Mucosa of descending colon (tissue), 3 donors: ENCODE results near the gene TRMT10A. TPM values are rescaled to one million over a fixed set of nuclear protein-coding genes. Genes with fewer than 3 reads are reported as not detected.

Experiments used
- ATAC-seq: fragments of 200-7000 bp; cut with Tn5 transposase; one replicate; pipeline ENCODE4 v1.9.1; 2020; ENCODE audit warnings: mild to moderate bottlenecking, moderate library complexity
- DNase-seq, 3 donors: peaks; one replicate each; pipeline ENCODE4 v3.0.0-alpha.2; 2020
- H3K36me3 ChIP-seq: fragments of 200-600 bp; one replicate; pipeline ENCODE4 v1.8.0; 2021; ENCODE audit warnings: low read depth, mild to moderate bottlenecking
- H3K4me1 ChIP-seq: fragments of 200-600 bp; one replicate; pipeline ENCODE4 v1.8.0; 2021; ENCODE audit warnings: low read depth, mild to moderate bottlenecking
- H3K4me3 ChIP-seq: fragments of 200-600 bp; one replicate; pipeline ENCODE4 v1.8.0; 2021; ENCODE audit warnings: mild to moderate bottlenecking
- H3K9me3 ChIP-seq: fragments of 200-600 bp; one replicate; pipeline ENCODE4 v1.8.0; 2021; ENCODE audit warnings: mild to moderate bottlenecking
- CTCF ChIP-seq: fragments of 200-600 bp; IDR thresholded peaks from one replicate; pipeline ENCODE4 v1.8.0; 2022; ENCODE audit warnings: antibody characterized with exemption, mild to moderate bottlenecking
- intact Hi-C, 2 donors: fragments of 100-400 bp; cut with DNase I in 1 of 2; cut with micrococcal nuclease in 1 of 2; formaldehyde crosslinking; loops; one replicate each; pipeline versions ENCODE4 v1.11.0 to v1.11.1; 2022; cut with DNase I, micrococcal nuclease
- total RNA-seq, 3 donors: library from RNA; stranded (reverse); fragmentation: NEBNext Ultra II Directional in 2 of 3; extraction: Animal tissue kit (Norgen Biotek cat#: 25700) in 2 of 3; gene quantifications; one replicate each; pipeline versions ENCODE4 v1.2.1 to v1.2.4, GENCODE V29; 2021 to 2023
- donor health status: DM: no; HTN: no; CAD: no; lungs with moderate emphysema.
- donor health status: DM: no; HTN: no; CAD: no.
- donor health status: DM: no; HTN: yes; CAD: no.

TRMT10A gene
- total RNA-seq, 3 donors from 2014 or later, result 4.6 to 9.1 (median 7.7) TPM

- TF ChIP-seq CTCF, result no peak
- peaks cover 14% of the 10 kb centered on the region for H3K4me1 ChIP-seq
- no peaks in the 10 kb centered on the region for H3K9me3 ChIP-seq
- ATAC-seq (no peak), DNase-seq (no peak)
- no peak within 1 kb of the TSS for H3K4me3 ChIP-seq
- intact Hi-C loops, result no loop called here
- H3K36me3 ChIP-seq, result no peaks in the 10 kb centered on the region
Measured at GRCh38 chr4:99574530-99575324, 10.9 kb upstream of the TRMT10A start, which contains the start of gene MTTP. TSS of gene MTTP (plus strand) at chr4:99574824. CDS start at chr4:99574910, 86 bp downstream.

DNA sequence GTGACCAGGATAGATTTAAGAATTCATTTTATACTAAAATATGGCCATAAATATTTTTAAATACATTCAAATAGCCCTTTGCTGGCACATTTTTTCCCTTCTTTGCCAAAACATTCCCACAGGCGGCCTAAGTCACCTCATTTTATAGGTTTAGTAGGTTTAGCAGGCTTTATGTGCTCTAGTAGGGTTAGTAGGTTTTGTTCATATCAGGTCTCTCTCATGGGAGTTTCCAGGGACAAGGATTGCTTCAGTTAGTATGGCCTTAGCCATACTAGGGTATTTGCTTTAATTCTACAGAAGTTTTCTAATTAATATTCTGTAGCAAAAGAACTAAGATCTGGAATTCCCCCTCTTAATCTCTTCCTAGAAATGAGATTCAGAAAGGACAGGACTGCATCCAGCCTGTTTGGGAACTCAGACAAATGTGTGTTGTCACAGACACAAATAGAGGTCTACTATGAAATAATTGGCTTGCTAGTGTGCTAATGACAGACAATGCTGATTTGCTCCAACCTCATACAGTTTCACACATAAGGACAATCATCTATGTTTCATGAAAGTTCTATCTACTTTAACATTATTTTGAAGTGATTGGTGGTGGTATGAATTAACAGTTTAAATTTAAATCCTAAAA lies 10.0 kb upstream of the TRMT10A start:
- TF ChIP-seq CTCF, result no peak
- H3K4me1 ChIP-seq, result peaks cover 8% of the 10 kb centered on the region
- no peaks in the 10 kb centered on the region for H3K9me3 ChIP-seq
- no peak overlapping the region for H3K4me3 ChIP-seq
- ATAC-seq (no peak), DNase-seq (no peak)
- no peaks in the 10 kb centered on the region for H3K36me3 ChIP-seq
- intact Hi-C loops, result no loop called here

DNA sequence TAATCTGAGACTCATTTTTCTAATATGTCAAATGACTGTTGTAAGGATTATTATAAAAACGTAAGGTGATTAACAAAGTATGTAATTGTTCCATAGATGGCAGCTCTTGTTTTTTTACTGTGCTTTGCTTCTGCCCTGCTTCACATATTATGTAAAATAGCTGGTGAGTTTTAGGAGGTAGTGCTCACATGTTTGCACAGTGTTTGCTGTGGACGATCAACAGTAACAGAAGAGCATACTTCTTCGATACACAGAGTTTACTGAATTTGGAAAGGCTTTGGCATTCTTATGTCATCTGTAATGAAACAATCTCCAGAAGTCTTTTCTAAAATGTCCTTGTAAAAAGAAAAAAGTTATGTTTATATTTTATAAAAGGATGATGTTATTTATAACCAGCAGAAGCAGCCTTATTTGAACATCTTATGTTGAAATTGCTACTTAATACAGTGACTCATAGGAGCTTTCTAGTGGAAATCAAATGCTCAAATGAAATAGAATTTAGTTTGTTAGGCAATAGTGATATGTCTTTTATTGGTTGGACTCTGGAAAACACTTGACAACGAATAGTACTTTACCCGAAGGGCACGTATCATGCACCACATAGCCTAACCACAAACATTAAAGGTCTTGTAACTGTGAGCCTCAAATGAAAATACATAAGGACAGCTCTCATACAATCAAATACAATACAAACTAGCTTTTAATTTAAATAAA lies 8.8 kb upstream of the TRMT10A start:
- Histone ChIP-seq H3K36me3 (no peaks in the 10 kb centered on the region), H3K4me1 (no peaks in the 10 kb centered on the region), H3K4me3 (no peak overlapping the region), H3K9me3 (no peaks in the 10 kb centered on the region)
- ATAC-seq, result no peak
- no peak for TF ChIP-seq CTCF
- intact Hi-C loops, result no loop called here
- DNase-seq, result no peak

- intact Hi-C loops, result no loop called here
- Histone ChIP-seq H3K4me3 (no peak overlapping the region), H3K36me3 (no peaks in the 10 kb centered on the region), H3K9me3 (no peaks in the 10 kb centered on the region), H3K4me1 (no peaks in the 10 kb centered on the region)
- ATAC-seq (no peak), DNase-seq (no peak)
- no peak for TF ChIP-seq CTCF
Measured at GRCh38 chr4:99571883-99572282, 8.0 kb upstream of the TRMT10A start.

GRCh38 chr4:99564921-99565320 lies 1.1 kb upstream of the TRMT10A start:
- intact Hi-C loops, result loop anchor here in 1 of 2 donors (5.0 kb wide), 2 partner anchors 242 to 382 kb away; partner anchors contain the start of gene DNAJB14
- ATAC-seq (no peak), DNase-seq (no peak)
- H3K4me1 ChIP-seq, result no peaks in the 10 kb centered on the region
- no peak overlapping the region for H3K4me3 ChIP-seq
- TF ChIP-seq CTCF, result no peak
- H3K9me3 ChIP-seq, result no peaks in the 10 kb centered on the region
- no peaks in the 10 kb centered on the region for H3K36me3 ChIP-seq
